Neutrophil (primary cell): Measurements from ENCODE around the gene ARHGEF19.
"Not testable (repeated sequence)": the region's sequence is repeated elsewhere in the genome, so short reads cannot be mapped to it uniquely, and the experiment has no call there.

Source experiments
- H3K27ac ChIP-seq: fragments of 200-600 bp; sonication (generic); 2 replicates; pipeline ENCODE4 v1.5.1; 2016; ENCODE audit warnings: mild to moderate bottlenecking, moderate library complexity
- H3K27me3 ChIP-seq: fragments of 200-600 bp; sonication (generic); 2 replicates; pipeline ENCODE4 v1.6.0; 2016; ENCODE audit warnings: mild to moderate bottlenecking
- H3K36me3 ChIP-seq: fragments of 200-600 bp; sonication (generic); 2 replicates; pipeline ENCODE4 v1.5.1; 2017
- H3K4me1 ChIP-seq, 2 experiments: fragments of 200-600 bp in 1 of 2; sonication (generic) in 1 of 2; 1 replicate in 1 of 2; 2 replicates in 1 of 2; pipeline versions ENCODE4 v1.5.1 to v1.6.1; 2013 to 2016; ENCODE audit warnings: low read depth in 1 of 2, low read length in 1 of 2, mild to moderate bottlenecking in 1 of 2, moderate library complexity in 1 of 2; ENCODE audit not compliant: control insufficient read depth in 1 of 2, insufficient read depth in 1 of 2
- H3K4me3 ChIP-seq, 2 experiments: fragments of 200-600 bp in 1 of 2; sonication (generic) in 1 of 2; 1 replicate in 1 of 2; 2 replicates in 1 of 2; pipeline ENCODE4 v1.5.1; 2013 to 2016; ENCODE audit warnings: low read depth in 1 of 2, low read length in 1 of 2, mild to moderate bottlenecking in 1 of 2, moderate library complexity in 1 of 2
- H3K9me3 ChIP-seq: fragments of 200-600 bp; sonication (generic); 2 replicates; pipeline ENCODE4 v1.5.1; 2016
- TF ChIP-seq, protein P1 (sequence below): fragments of 200-600 bp; sonication (generic); IDR thresholded peaks from 2 replicates; pipeline ENCODE4 v1.5.1; 2016; ENCODE audit warnings: antibody characterized with exemption

ARHGEF19 gene

DNA sequence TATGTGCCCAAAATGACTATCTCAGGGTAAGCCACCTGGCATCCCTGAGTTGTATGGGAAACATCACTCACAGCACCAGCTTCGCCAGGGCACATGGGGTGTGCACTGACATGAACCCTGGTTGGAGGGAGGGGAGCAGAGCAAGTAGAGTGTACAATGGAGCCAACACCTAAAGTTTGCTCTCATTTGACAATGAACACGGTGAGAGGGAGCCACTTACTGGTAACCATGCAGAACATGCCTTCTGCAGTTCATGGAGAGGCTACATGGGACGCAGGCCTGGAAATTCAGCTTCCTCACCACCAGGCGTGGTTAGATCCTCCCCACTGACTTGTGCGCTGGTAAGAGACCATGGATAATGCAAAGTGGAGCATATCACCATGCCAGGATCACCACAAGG lies 34.5 kb upstream of the ARHGEF19 start:
- no peaks in the 10 kb centered on the region for H3K27me3 ChIP-seq
- peaks cover 6 to 8% of the 10 kb centered on the region in 2 experiments for H3K4me1 ChIP-seq
- TF ChIP-seq, protein P1, sequence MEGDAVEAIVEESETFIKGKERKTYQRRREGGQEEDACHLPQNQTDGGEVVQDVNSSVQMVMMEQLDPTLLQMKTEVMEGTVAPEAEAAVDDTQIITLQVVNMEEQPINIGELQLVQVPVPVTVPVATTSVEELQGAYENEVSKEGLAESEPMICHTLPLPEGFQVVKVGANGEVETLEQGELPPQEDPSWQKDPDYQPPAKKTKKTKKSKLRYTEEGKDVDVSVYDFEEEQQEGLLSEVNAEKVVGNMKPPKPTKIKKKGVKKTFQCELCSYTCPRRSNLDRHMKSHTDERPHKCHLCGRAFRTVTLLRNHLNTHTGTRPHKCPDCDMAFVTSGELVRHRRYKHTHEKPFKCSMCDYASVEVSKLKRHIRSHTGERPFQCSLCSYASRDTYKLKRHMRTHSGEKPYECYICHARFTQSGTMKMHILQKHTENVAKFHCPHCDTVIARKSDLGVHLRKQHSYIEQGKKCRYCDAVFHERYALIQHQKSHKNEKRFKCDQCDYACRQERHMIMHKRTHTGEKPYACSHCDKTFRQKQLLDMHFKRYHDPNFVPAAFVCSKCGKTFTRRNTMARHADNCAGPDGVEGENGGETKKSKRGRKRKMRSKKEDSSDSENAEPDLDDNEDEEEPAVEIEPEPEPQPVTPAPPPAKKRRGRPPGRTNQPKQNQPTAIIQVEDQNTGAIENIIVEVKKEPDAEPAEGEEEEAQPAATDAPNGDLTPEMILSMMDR, result no peak
- H3K9me3 ChIP-seq, result no peaks in the 10 kb centered on the region
- H3K4me3 ChIP-seq, result no peak overlapping the region
- peaks cover 32% of the 10 kb centered on the region for H3K36me3 ChIP-seq
- H3K27ac ChIP-seq, result no peak overlapping the region

DNA sequence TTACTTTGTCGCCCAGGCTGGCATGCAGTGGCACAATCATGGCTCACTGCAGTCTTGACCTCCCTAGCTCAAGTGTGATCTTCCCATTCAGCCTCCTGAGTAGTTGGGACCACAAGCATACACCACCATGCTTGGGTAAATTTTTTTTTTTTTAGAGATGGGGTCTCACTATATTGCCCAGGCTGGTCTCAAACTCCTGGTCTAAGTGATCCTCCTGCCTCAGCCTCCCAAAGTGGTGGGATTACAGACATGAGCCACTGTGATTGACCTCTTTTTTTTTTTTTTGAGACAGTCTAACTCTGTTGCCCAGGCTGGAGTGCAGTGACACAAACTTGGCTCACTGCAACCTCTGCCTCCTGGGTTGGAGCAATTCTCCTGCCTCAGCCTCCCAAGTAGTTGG lies 33.8 kb upstream of the ARHGEF19 start:
- not testable (repeated sequence) for H3K27me3 ChIP-seq, H3K9me3 ChIP-seq, H3K4me3 ChIP-seq, H3K4me1 ChIP-seq, H3K27ac ChIP-seq
- peaks cover 25% of the 10 kb centered on the region for H3K36me3 ChIP-seq

DNA sequence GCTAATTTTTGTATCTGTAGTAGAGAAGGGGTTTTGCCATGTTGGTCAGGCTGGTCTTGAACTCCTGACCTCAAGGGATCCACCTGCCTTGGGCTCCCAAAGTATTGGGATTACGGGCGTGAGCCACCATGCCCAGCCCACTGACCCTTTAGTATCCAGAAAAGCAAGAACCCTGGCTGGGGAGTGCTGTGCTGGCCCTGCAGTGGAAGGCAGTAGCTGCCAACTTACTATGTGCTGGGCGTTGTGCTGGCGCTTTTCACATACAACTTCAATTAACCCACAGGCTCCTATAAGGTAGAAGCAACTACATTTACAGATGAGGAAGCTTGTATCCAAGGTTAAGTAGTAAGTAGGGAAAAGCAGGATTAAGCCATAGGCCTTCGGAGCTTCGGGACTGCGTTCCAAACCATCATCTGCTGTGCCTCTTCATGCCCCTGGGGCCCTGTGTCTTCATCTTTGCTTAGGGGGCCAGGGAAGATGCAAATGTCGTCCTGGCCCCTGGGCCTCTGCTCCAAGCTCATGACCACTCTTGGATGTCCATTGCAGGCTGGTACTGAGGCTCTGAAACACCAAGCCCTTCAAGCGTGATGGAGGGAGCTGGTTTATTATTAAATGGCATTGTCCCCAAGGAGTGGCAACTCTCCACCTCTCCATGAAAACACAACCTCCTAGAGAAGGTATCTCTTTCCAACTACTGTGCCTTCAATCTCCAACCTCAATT lies 33.2 kb upstream of the ARHGEF19 start:
- TF ChIP-seq, protein P1, result no peak
- Histone ChIP-seq H3K27me3 (no peaks in the 10 kb centered on the region), H3K4me3 (no peak overlapping the region), H3K9me3 (no peaks in the 10 kb centered on the region), H3K36me3 (peaks cover 19% of the 10 kb centered on the region), H3K27ac (no peak overlapping the region), H3K4me1 (peaks cover 6 to 8% of the 10 kb centered on the region in 2 experiments)

DNA sequence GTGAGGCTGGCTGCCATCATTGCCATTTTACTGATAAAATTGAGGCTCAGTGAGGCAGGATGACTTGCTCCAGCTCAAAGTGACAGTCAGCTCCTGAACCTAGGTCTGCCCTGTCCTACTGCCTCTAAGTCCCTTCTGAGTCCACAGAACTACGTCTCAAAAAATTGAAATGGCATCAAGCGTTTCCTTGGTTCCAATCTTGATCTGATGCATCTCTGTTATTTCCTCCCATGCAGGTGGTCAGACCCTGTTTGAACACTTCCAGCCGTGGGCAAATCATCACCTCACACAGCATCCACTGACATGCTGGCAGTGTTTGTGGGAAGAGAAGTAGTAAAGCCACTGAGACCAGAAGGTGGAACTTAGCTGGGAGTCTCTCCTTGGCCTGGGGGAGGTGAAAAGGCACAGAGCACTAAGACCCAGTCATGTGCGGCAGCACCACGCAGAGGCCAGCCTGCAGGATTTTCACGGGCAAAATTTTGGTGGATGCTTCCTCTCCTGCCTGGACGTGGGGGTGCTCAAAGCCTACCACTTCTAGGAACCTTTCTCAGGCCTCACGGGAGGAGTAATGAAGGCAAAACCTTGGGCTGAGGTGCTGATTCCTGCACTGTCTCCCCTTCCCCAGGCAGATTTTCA lies 32.3 kb upstream of the ARHGEF19 start:
- Histone ChIP-seq H3K4me1 (peaks cover under 1 to 1% of the 10 kb centered on the region in 2 experiments), H3K4me3 (no peak overlapping the region), H3K36me3 (peaks cover 17% of the 10 kb centered on the region), H3K9me3 (no peaks in the 10 kb centered on the region), H3K27ac (no peak overlapping the region), H3K27me3 (no peaks in the 10 kb centered on the region)
- TF ChIP-seq, protein P1, result no peak

DNA sequence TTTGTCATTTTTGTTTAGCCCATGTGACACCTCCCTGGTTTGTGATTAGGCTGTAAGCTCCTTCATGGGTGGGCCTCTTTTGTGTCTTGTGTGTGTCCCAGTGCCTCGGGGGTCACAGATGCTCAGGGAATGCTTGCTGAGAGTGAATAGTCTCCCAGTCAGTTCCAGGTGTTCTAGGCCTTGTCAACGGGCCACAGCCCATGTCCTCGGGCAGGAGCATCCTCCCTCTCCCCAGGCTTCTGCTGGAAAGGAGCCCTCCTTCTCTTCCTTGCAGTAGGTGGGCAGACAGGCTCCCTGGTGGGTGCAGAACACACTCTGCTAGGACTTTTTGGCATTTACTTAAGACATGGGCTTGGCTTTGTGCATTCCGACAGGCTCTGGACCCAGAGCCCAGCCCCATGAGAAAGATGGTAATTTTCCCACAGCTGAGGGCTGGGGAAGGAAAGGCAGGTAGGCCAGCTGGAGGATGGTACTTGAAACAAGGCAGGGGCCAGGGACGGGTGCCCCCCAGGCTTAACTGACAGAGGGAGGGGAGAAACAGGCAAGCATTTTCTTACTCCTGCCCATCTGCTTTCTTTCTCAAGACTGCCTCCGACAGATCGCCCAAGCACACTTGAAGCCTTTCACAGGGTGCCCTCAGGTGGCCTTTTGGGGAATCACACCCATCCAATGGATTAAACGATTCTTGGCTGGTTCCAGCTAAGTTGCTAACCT lies 31.6 kb upstream of the ARHGEF19 start:
- Histone ChIP-seq H3K27me3 (no peaks in the 10 kb centered on the region), H3K9me3 (no peaks in the 10 kb centered on the region), H3K4me1 (no peaks in the 10 kb centered on the region), H3K4me3 (no peak overlapping the region), H3K36me3 (peaks cover 17% of the 10 kb centered on the region), H3K27ac (no peak overlapping the region)
- TF ChIP-seq, protein P1, result peak; percentile 73

DNA sequence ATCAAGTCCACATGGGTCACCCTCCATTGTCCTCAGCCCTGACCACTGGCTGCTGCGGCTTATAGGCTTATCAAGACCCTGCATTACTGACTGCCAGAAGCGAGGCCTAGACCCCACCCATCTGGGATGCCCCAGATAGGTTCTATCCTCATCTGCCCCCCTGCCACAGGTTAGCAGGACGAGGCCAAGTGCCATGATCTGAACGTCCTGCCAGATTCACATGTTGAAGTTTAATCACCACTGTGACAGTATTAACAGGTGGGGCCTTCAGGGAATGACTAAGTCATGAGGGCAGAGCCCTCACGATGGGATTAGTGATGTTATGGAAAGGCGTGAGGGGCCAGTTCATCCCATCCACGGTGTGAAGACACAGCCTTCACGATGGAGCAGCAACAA lies 30.8 kb upstream of the ARHGEF19 start:
- no peaks in the 10 kb centered on the region for H3K27me3 ChIP-seq
- no peaks in the 10 kb centered on the region for H3K9me3 ChIP-seq
- no peaks in the 10 kb centered on the region for H3K4me1 ChIP-seq
- H3K36me3 ChIP-seq, result peaks cover 15% of the 10 kb centered on the region
- H3K4me3 ChIP-seq, result no peak overlapping the region
- no peak overlapping the region for H3K27ac ChIP-seq
- TF ChIP-seq, protein P1, result no peak
